Ammon's horn (tissue), 1 donor: ENCODE data around the gene CCAR1.
"Not testable (repeated sequence)": the region's sequence is repeated elsewhere in the genome, so short reads cannot be mapped to it uniquely, and the experiment has no call there.

Experiments
- DNase-seq: peaks from one replicate; pipeline ENCODE4 v3.0.0-alpha.2; 2016; ENCODE audit warnings: low spot score

CCAR1 gene

GRCh38 chr10:68828833-68829232, 107.8 kb downstream of the CCAR1 start:
- no peak for DNase-seq

DNA sequence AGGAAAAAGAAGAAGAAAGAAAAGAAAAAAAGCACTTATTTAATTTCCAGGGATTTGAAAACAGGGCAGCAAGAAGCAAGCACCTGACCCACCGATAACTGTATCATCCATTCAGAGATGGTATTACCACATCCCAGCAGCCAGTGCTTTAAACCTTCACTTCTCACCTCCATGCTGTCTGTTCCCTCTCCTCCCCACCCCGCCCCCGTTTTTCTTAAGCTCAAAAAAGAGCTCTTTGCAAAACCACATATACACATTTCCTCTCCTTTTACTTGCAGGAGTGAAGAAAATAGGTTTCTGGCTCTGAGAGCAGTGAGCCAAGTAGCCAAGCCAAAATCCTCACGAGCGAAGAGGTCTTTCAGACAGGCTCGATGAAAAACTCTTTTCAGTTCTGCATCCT, 108.5 kb downstream of the CCAR1 start:
- DNase-seq, result no peak

DNA sequence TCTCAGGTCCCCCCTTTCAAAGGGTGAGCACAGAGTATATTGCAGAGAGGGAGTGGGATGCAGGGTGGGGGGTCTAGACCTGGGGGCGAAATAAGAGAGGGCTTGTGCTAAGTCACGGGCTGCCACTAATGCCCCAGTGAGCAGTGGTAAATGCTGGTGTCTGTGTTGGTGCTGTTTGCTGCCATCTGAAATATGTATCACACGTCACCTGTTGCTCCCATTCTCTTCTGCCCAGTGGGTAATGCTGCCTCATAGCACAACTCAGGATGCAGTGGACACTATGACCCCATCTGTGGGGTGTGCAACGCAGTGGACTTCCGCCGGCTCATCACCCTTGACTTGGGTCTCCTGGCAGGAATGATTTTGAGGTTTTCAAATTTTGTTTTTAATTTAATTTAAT, 108.9 kb downstream of the CCAR1 start:
- no peak for DNase-seq

- no peak for DNase-seq
Measured at GRCh38 chr10:68831961-68832455, 111.0 kb downstream of the CCAR1 start.

DNA sequence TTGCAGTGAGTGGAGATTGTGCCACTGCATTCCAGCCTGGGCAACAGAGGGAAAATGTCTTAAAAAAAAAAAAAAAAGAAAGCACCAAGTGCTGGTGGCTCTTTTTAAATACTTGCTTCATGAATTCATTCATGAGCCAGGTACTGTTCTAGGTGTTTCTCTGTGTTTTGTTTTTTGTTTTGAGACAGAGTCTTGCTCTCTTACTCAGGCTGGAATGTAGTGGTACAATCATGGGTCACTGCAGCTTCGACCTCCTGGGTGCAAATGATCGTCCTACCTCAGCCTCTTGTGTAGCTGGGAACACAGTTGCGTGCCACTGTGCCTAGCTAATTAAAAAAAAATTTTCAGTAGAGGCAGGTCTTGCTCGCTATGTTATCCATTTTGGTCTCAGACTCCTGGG, 111.6 kb downstream of the CCAR1 start:
- no peak for DNase-seq

DNA sequence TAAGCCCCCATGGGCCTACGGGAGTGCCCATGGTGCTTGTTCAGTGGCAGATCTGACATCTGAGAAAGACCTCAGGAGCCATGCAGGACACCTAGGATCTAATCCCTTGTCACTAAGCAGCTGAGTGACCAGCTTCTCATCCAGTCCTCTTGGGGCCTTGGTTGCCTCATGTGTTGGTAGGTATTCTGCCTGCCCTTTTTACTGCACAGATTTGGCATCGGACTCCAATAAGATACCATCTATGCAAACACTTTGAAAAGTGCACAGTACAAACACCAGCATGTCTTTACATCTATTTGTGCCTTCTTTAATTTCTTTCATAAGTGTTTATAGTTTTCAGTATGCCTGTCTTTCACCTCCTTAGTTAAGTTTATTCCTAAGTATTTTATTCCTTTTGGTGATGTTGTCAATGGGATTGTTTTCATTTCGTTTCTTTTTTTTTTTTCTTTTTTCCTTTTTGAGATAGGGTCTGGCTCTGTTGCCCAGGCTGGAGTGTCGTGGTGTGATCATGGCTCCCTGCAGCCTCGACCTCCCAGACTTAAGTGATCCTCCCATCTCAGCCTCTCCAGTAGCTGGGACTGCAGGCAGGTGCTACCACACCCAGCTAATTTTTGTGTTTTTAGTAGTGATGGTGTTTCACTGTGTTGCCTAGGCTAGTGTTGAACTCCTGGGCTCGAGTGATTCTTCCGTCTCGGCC, 116.7 kb downstream of the CCAR1 start:
- no peak for DNase-seq

DNA sequence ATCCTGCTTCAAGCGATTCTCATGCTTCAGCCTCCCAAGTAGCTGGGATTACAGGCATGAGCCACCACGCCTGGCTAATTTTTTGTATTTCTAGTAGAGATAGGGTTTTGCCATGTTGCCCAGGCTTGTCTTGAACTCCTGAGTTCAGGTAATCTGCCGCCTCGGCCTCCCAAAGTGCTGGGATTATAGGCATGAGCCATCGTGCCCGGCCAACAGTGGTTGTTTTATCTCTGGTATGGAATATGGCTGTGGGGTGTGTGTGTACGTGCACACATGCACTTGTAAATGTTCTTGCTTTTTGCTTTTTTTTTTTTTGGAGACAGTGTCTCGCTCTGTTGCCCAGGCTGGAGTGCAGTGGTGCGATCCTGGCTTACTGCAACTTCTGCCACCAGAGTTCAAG, 119.6 kb downstream of the CCAR1 start:
- not testable (repeated sequence) for DNase-seq
